Measurements from ENCODE around the gene COBL. TPM values are rescaled to one million over a fixed set of nuclear protein-coding genes. Genes with fewer than 3 reads are reported as not detected.

The COBL gene
- total RNA-seq, 4 donors from 2014 or later: 50.2 to 156 (median 65.1) TPM

- DNase-seq (ENCODE audit: low spot score in 2 of 2): no peak
- Histone ChIP-seq H3K27ac (no peak overlapping the region), H3K4me3 (no peak overlapping the region), H3K27me3 (no peaks in the 10 kb centered on the region), H3K36me3 (no peaks in the 10 kb centered on the region), H3K9me3 (no peaks in the 10 kb centered on the region), H3K4me1 (no peaks in the 10 kb centered on the region)
- WGBS: 94% methylated on average over 4 of the region's 4 CpGs
- TF ChIP-seq CTCF (IDR thresholded peaks at IDR 0.05): no peak
- TF ChIP-seq POLR2AphosphoS5 (IDR thresholded peaks at IDR 0.05): no peak
- no peak for TF ChIP-seq POLR2A (IDR thresholded peaks at IDR 0.05)
- TF ChIP-seq EP300 (IDR thresholded peaks at IDR 0.05): no peak
Observed at GRCh38 chr7:50976064-50976463, 340.5 kb downstream of the COBL start.

GRCh38 chr7:50974240-50974639 is 342.4 kb downstream of the COBL start:
- no peak for DNase-seq (ENCODE audit: low spot score in 2 of 2)
- H3K27ac ChIP-seq: no peak overlapping the region
- H3K9me3 ChIP-seq: no peaks in the 10 kb centered on the region
- 70% methylated on average over 5 of the region's 5 CpGs for WGBS
- TF ChIP-seq POLR2AphosphoS5 (IDR thresholded peaks at IDR 0.05) (no peak), POLR2A (IDR thresholded peaks at IDR 0.05) (no peak), CTCF (IDR thresholded peaks at IDR 0.05) (no peak)
- no peak overlapping the region for H3K4me3 ChIP-seq
- no peaks in the 10 kb centered on the region for H3K36me3 ChIP-seq
- no peaks in the 10 kb centered on the region for H3K27me3 ChIP-seq
- no peaks in the 10 kb centered on the region for H3K4me1 ChIP-seq

GRCh38 chr7:50973814-50974213 is 342.8 kb downstream of the COBL start:
- TF ChIP-seq CTCF (IDR thresholded peaks at IDR 0.05) (no peak), POLR2A (IDR thresholded peaks at IDR 0.05) (no peak), POLR2AphosphoS5 (IDR thresholded peaks at IDR 0.05) (no peak), EP300 (IDR thresholded peaks at IDR 0.05) (no peak)
- no peak for DNase-seq (ENCODE audit: low spot score in 2 of 2)
- Histone ChIP-seq H3K4me3 (no peak overlapping the region), H3K36me3 (no peaks in the 10 kb centered on the region), H3K27me3 (no peaks in the 10 kb centered on the region), H3K9me3 (no peaks in the 10 kb centered on the region), H3K4me1 (no peaks in the 10 kb centered on the region), H3K27ac (no peak overlapping the region)
- 90% methylated on average over 6 of the region's 6 CpGs for WGBS

- Histone ChIP-seq H3K27ac (no peak overlapping the region), H3K36me3 (no peaks in the 10 kb centered on the region), H3K4me3 (no peak overlapping the region), H3K27me3 (no peaks in the 10 kb centered on the region), H3K4me1 (no peaks in the 10 kb centered on the region), H3K9me3 (no peaks in the 10 kb centered on the region)
- WGBS: 47% methylated on average over 7 of the region's 7 CpGs
- TF ChIP-seq CTCF (IDR thresholded peaks at IDR 0.05) (no peak), EP300 (IDR thresholded peaks at IDR 0.05) (no peak), POLR2A (IDR thresholded peaks at IDR 0.05) (no peak), POLR2AphosphoS5 (IDR thresholded peaks at IDR 0.05) (no peak)
- no peak for DNase-seq (ENCODE audit: low spot score in 2 of 2)
Observed at GRCh38 chr7:50970092-50970491, 346.5 kb downstream of the COBL start.

All from suprapubic skin (tissue), 4 donors.